ENCODE measurements around the gene PPP2R1B.

The PPP2R1B gene

DNA sequence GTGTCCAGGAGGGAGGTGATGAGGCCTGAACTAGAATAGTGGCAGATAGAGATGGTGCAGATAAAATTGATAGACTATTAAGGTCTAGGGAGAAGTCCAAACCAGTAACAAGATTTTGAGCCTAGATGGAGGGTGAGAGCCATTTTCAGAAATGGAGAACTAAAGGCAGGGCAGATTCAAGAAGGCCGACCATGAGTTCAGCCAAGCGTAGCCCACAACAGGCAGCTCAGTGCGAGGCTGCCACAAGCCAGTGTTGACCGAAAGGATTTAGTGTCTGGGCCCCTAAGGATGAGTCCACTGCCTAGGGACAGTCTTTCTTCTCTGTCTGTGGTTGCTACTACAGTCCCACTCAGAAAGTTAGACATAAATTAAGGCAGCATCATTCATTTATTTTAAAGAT is 51.7 kb downstream of the PPP2R1B start:
- Histone ChIP-seq H4K20me1 (ENCODE audit: low read depth, low read length) (no peaks in the 10 kb centered on the region), H3K9ac (ENCODE audit: low read length) (no peak overlapping the region), H3K36me3 (ENCODE audit: low read length) (no peaks in the 10 kb centered on the region), H3K79me2 (ENCODE audit: insufficient read depth, low read length) (no peaks in the 10 kb centered on the region), H3F3A (ENCODE audit: insufficient read depth) (no peaks in the 10 kb centered on the region), H2AFZ (ENCODE audit: low read depth, low read length, severe bottlenecking) (no peak overlapping the region), H3K9me2 (replicated peaks; ENCODE audit: insufficient read depth, low read length) (no peaks in the 10 kb centered on the region), H3K27ac (ENCODE audit: low read depth, low read length) (no peak overlapping the region), H3K9me3 (ENCODE audit: insufficient read depth, low read length) (no peaks in the 10 kb centered on the region), H3K4me2 (ENCODE audit: low read depth, low read length, poor library complexity, severe bottlenecking) (no peak overlapping the region), H3K4me3 (ENCODE audit: insufficient read depth, low read length, poor library complexity, severe bottlenecking) (no peak overlapping the region), H3K27me3 (ENCODE audit: low read length) (no peaks in the 10 kb centered on the region)
- no peak for TF ChIP-seq EZH2phosphoT487 (conservative IDR thresholded peaks at IDR 0.05; ENCODE audit: low read length)
- TF ChIP-seq, protein P1, sequence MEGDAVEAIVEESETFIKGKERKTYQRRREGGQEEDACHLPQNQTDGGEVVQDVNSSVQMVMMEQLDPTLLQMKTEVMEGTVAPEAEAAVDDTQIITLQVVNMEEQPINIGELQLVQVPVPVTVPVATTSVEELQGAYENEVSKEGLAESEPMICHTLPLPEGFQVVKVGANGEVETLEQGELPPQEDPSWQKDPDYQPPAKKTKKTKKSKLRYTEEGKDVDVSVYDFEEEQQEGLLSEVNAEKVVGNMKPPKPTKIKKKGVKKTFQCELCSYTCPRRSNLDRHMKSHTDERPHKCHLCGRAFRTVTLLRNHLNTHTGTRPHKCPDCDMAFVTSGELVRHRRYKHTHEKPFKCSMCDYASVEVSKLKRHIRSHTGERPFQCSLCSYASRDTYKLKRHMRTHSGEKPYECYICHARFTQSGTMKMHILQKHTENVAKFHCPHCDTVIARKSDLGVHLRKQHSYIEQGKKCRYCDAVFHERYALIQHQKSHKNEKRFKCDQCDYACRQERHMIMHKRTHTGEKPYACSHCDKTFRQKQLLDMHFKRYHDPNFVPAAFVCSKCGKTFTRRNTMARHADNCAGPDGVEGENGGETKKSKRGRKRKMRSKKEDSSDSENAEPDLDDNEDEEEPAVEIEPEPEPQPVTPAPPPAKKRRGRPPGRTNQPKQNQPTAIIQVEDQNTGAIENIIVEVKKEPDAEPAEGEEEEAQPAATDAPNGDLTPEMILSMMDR (IDR thresholded peaks at IDR 0.05; ENCODE audit: insufficient read depth, low read length, poor library complexity, severe bottlenecking), result no peak

DNA sequence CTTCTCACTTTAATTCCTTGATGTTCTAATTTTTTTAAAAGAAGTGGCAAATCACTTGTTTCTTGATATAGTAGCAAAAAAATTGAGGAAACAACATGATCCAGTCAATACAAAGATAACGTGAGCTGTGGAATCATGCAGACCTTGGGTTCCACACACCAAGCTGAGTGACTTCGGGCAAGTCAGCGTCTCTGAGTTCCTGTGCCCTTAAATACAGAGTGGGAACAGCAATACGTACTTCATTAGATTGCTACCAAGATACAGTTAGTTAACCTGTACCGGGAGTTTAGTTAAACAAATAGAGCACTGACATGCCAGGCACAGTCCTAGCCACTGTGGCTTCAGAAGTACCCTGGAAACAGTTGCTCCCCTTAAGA is 58.5 kb downstream of the PPP2R1B start:
- Histone ChIP-seq H3K27me3 (ENCODE audit: low read length) (no peaks in the 10 kb centered on the region), H3K4me3 (ENCODE audit: insufficient read depth, low read length, poor library complexity, severe bottlenecking) (no peak overlapping the region), H3K27ac (ENCODE audit: low read depth, low read length) (no peak overlapping the region), H4K20me1 (ENCODE audit: low read depth, low read length) (no peaks in the 10 kb centered on the region), H2AFZ (ENCODE audit: low read depth, low read length, severe bottlenecking) (no peak overlapping the region), H3F3A (ENCODE audit: insufficient read depth) (no peaks in the 10 kb centered on the region), H3K4me2 (ENCODE audit: low read depth, low read length, poor library complexity, severe bottlenecking) (no peak overlapping the region), H3K9ac (ENCODE audit: low read length) (no peak overlapping the region), H3K9me2 (replicated peaks; ENCODE audit: insufficient read depth, low read length) (no peaks in the 10 kb centered on the region), H3K79me2 (ENCODE audit: insufficient read depth, low read length) (no peaks in the 10 kb centered on the region), H3K9me3 (ENCODE audit: insufficient read depth, low read length) (no peaks in the 10 kb centered on the region), H3K36me3 (ENCODE audit: low read length) (no peaks in the 10 kb centered on the region)
- TF ChIP-seq EZH2phosphoT487 (conservative IDR thresholded peaks at IDR 0.05; ENCODE audit: low read length), result no peak

DNA sequence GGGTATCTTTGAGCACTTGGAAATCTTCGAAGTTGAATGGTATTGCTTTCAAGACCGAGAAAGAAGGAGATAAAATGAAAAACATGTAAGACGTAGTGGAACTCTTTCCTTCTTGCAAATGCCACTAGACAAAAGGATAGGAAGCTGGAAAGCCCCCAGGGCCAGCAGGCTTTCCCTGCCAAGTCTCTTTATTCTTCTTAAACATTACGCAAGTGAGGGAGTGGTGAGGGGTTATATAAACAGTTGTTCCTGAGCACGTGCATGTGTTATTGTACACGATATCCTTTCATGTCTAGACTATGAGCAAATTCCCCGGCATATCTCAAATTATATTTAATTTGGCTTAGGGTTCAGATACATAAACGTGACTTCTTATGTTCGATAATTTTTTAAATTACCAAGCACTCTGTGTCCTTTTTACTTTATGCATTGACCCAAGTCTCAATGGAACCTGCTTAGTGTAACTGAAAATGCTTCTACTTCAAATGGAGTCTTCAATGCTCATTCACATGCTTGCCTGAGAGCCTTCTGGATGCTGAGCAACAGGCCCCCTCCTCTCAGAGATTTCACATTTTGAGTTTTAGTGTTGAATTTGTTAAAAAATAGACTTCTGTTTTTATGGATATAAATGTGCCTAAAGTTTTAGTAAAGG is 59.0 kb downstream of the PPP2R1B start:
- no peaks in the 10 kb centered on the region for H3K9me2 ChIP-seq (replicated peaks; ENCODE audit: insufficient read depth, low read length)
- H4K20me1 ChIP-seq (ENCODE audit: low read depth, low read length), result no peaks in the 10 kb centered on the region
- H3K4me3 ChIP-seq (ENCODE audit: insufficient read depth, low read length, poor library complexity, severe bottlenecking), result no peak overlapping the region
- H3K4me2 ChIP-seq (ENCODE audit: low read depth, low read length, poor library complexity, severe bottlenecking), result no peak overlapping the region
- no peak overlapping the region for H3K27ac ChIP-seq (ENCODE audit: low read depth, low read length)
- H3K27me3 ChIP-seq (ENCODE audit: low read length), result no peaks in the 10 kb centered on the region
- no peaks in the 10 kb centered on the region for H3K9me3 ChIP-seq (ENCODE audit: insufficient read depth, low read length)
- no peaks in the 10 kb centered on the region for H3F3A ChIP-seq (ENCODE audit: insufficient read depth)
- H3K36me3 ChIP-seq (ENCODE audit: low read length), result no peaks in the 10 kb centered on the region
- TF ChIP-seq, protein P1 (IDR thresholded peaks at IDR 0.05; ENCODE audit: insufficient read depth, low read length, poor library complexity, severe bottlenecking), result no peak
- TF ChIP-seq EZH2phosphoT487 (conservative IDR thresholded peaks at IDR 0.05; ENCODE audit: low read length), result no peak
- H3K9ac ChIP-seq (ENCODE audit: low read length), result no peak overlapping the region
- H2AFZ ChIP-seq (ENCODE audit: low read depth, low read length, severe bottlenecking), result no peak overlapping the region
- H3K79me2 ChIP-seq (ENCODE audit: insufficient read depth, low read length), result no peaks in the 10 kb centered on the region

DNA sequence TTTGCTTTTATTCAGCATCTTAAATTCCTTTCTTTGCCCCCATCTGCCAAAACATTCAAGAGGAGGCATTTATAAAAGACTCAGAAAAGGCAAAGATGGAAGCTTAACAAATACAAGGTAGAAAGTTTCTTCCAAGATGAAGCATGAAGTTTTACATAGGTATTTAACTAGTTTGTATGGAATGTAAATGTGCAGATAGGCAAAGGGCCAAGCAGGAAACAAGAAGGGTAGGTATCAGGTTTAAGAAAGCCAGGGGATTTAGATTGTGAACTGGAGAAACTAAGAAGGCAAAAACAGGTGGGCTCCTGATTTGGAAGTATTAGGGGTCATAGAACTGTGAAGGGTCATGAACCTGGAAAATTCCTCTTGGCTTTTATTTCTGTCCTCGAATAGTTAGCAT is 62.6 kb downstream of the PPP2R1B start:
- Histone ChIP-seq H3K36me3 (ENCODE audit: low read length) (no peaks in the 10 kb centered on the region), H3K9me2 (replicated peaks; ENCODE audit: insufficient read depth, low read length) (no peaks in the 10 kb centered on the region), H3K4me3 (ENCODE audit: insufficient read depth, low read length, poor library complexity, severe bottlenecking) (no peak overlapping the region), H2AFZ (ENCODE audit: low read depth, low read length, severe bottlenecking) (no peak overlapping the region), H3K9me3 (ENCODE audit: insufficient read depth, low read length) (no peaks in the 10 kb centered on the region), H3K4me2 (ENCODE audit: low read depth, low read length, poor library complexity, severe bottlenecking) (no peak overlapping the region), H4K20me1 (ENCODE audit: low read depth, low read length) (no peaks in the 10 kb centered on the region), H3F3A (ENCODE audit: insufficient read depth) (no peaks in the 10 kb centered on the region), H3K27ac (ENCODE audit: low read depth, low read length) (no peak overlapping the region), H3K9ac (ENCODE audit: low read length) (no peak overlapping the region), H3K79me2 (ENCODE audit: insufficient read depth, low read length) (no peaks in the 10 kb centered on the region), H3K27me3 (ENCODE audit: low read length) (no peaks in the 10 kb centered on the region)
- TF ChIP-seq, protein P1 (IDR thresholded peaks at IDR 0.05; ENCODE audit: insufficient read depth, low read length, poor library complexity, severe bottlenecking), result no peak
- no peak for TF ChIP-seq EZH2phosphoT487 (conservative IDR thresholded peaks at IDR 0.05; ENCODE audit: low read length)

Data from SU-DHL-6 (cell line).